Mammary microvascular endothelial cell (primary cell): ENCODE data around the gene TOMM5. TPM values are rescaled to one million over a fixed set of nuclear protein-coding genes. Genes with fewer than 3 reads are reported as not detected.

ENCODE experiments used
- total RNA-seq: library from RNA; depleted of rRNA; stranded (reverse); fragments of >200 nt; gene quantifications from 2 replicates; pipeline ENCODE4 v1.2.3, GENCODE V29; 2015

TOMM5 gene
- 173 and 214 TPM in 2 replicates for total RNA-seq

DNA sequence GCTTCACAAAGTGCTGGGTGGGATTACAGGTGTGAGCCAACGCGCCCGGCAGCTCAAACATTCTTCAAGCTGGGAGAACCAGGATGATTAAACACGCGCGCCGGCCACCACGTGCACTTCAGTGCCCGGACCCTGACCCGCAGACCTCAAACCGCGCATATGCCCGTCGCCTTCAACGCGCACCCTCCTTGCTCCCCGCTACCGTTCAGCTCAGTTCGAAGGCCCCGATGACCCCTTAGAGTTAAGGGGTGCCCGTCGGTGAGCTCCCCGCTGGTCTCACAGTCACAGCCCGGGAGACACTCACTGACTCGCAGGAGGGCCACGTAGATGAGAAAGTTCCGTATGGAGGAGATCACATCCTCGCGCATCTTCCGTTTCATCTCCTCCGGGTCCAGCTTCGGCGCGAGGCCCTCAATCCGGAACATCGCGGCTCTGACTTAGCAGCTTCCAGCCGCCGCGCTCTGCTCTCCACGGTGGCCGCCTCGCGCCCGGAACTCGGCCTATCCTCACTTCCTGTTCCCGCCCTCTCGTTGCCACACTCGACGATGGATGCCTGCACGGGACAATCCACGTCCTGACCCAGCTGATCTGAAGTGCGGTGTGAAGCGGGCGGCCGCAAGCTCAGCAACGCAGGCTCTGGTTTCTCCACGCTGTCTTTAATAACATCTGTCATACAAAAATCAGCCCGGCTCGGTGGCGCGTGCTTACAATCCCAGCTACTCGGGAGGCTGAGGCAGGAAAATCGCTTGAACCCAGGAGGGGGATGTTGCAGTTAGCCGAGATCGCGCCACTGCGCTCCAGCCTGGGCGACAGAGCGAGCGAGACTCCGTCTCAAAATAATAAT lies at the start of gene TOMM5:
Gene TOMM5 (minus strand): TSS at position 490 of the 844 bp plus-strand sequence. CDS start 65 bp downstream, at position 425.

DNA sequence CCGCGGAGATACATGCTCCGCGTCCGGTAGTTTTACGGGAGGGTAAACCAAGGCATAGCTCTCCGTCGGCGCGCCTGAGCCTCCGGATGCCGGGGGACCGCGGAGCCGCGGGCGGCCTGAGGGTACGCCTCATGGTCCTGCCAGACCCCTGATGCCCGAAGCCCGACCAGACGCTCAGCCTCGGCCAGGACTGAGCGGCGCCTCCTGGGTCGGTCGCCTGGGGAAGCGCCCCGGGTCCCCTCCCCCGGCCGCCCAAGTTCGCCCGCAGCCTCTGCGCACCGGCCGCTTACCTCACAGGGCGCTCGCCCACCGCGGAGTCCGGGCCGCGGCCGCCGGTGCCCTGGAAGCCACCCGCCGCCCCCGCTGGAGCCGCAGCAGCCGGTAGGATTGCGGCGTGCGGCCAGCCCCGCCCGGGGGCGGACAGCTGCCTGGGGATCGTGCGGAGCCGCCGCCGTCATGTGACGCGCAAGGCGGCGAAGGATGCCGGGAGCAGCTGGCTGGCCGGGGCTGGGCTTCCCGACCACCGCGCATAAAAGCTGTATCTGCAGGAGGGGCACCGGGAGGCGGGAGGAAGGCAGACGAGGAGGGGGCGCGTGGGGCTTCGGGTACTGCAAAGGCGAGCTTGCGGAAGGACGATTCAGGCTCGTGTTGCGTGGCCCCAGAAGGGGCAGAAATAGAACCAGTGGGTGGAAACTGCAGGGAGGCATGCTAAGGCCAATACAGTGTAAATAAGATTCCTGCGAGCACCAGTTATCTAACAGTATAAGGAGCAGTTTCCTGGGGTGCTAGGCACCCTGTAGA lies 16.3 kb downstream of the TOMM5 start, which contains the start of gene FBXO10:
Gene FBXO10 (minus strand): TSS at position 460 of the 801 bp plus-strand sequence. CDS start 34,612 bp downstream, outside the sequence.

Other genes starting within 250 kb of the TOMM5 start
- 154 and 160 TPM in 2 replicates for gene GRHPR, start 169.9 kb downstream of the TOMM5 start, total RNA-seq
- gene ZBTB5, start 127.1 kb downstream of the TOMM5 start, total RNA-seq, result 7.0 and 7.3 TPM in 2 replicates
- 15.7 and 18.9 TPM in 2 replicates for gene POLR1E, start 106.6 kb downstream of the TOMM5 start, total RNA-seq
- 5.1 and 8.7 TPM in 2 replicates for gene FBXO10, start 16.2 kb downstream of the TOMM5 start, total RNA-seq
- gene FRMPD1, start 58.4 kb upstream of the TOMM5 start, total RNA-seq, result not detected in 2 replicates
- gene TRMT10B, start 161.2 kb upstream of the TOMM5 start, total RNA-seq, result 1.6 and 2.3 TPM in 2 replicates
- 32.2 and 42.8 TPM in 2 replicates for gene EXOSC3, start 192.5 kb upstream of the TOMM5 start, total RNA-seq
- 14.4 and 20.6 TPM in 2 replicates for gene DCAF10, start 208.2 kb upstream of the TOMM5 start, total RNA-seq